CD8-positive, alpha-beta memory T cell (primary cell): ENCODE measurements around the gene AKAP7. TPM values are rescaled to one million over a fixed set of nuclear protein-coding genes. Genes with fewer than 3 reads are reported as not detected.

Source experiments
- CTCF ChIA-PET: fragments of 350-600 bp; sonication (Branson Sonifier 250); formaldehyde crosslinking; loops from one replicate; lab custom pipeline; 2021; ENCODE audit warnings: antibody characterized with exemption; lab: Charles Lee
- POLR2A ChIA-PET: fragments of 350-600 bp; sonication (Branson Sonifier 250); formaldehyde crosslinking; loops from one replicate; lab custom pipeline; 2021; ENCODE audit warnings: antibody characterized with exemption; lab: Charles Lee
- DNase-seq, 5 donors: peaks; one replicate each; pipeline versions ENCODE4 v3.0.0 to v3.0.0-alpha.2; 2020 to 2022; ENCODE audit warnings: mixed read lengths in 1 of 5
- H3K27ac ChIP-seq: one replicate; pipeline ENCODE4 v1.7.0; 2013; ENCODE audit warnings: low read depth, mild to moderate bottlenecking, low read length, moderate library complexity
- H3K27me3 ChIP-seq: 2 replicates; pipeline ENCODE4 v1.7.0; 2013; ENCODE audit warnings: low read length, mild to moderate bottlenecking; ENCODE audit not compliant: insufficient read depth, poor library complexity, severe bottlenecking
- H3K36me3 ChIP-seq: 2 replicates; pipeline ENCODE4 v1.7.0; 2013; ENCODE audit warnings: mild to moderate bottlenecking, low read length, moderate library complexity; ENCODE audit not compliant: insufficient read depth
- H3K4me1 ChIP-seq: 2 replicates; pipeline ENCODE4 v1.7.0; 2013; ENCODE audit warnings: mild to moderate bottlenecking, low read length, moderate library complexity; ENCODE audit not compliant: insufficient read depth
- H3K4me3 ChIP-seq: 2 replicates; pipeline ENCODE4 v1.7.0; 2013; ENCODE audit warnings: mild to moderate bottlenecking, low read length
- H3K9me3 ChIP-seq: 2 replicates; pipeline ENCODE4 v1.7.0; 2013; ENCODE audit warnings: mild to moderate bottlenecking, low read length
- H3K27ac Mint-ChIP-seq, 8 donors: one replicate each; pipeline ENCODE4 v1.8.0; 2020 to 2021; ENCODE audit warnings: mixed read lengths in 8 of 8, mild to moderate bottlenecking in 6 of 8, inconsistent platforms in 3 of 8, moderate library complexity in 3 of 8
- H3K27me3 Mint-ChIP-seq, 2 donors: one replicate each; pipeline ENCODE4 v1.8.0; 2020 to 2021; ENCODE audit warnings: mixed read lengths in 2 of 2, mild to moderate bottlenecking in 1 of 2, moderate library complexity in 1 of 2
- H3K36me3 Mint-ChIP-seq, 3 donors: one replicate each; pipeline ENCODE4 v1.8.0; 2020 to 2021; ENCODE audit warnings: mixed read lengths in 3 of 3, inconsistent platforms in 1 of 3, mild to moderate bottlenecking in 1 of 3
- H3K4me1 Mint-ChIP-seq, 3 donors: one replicate each; pipeline ENCODE4 v1.8.0; 2020 to 2021; ENCODE audit warnings: mixed read lengths in 3 of 3, inconsistent platforms in 1 of 3, mild to moderate bottlenecking in 1 of 3
- H3K4me3 Mint-ChIP-seq, 7 donors: one replicate each; pipeline ENCODE4 v1.8.0; 2020 to 2021; ENCODE audit warnings: mixed read lengths in 7 of 7, mild to moderate bottlenecking in 6 of 7, moderate library complexity in 4 of 7, inconsistent platforms in 2 of 7
- H3K9me3 Mint-ChIP-seq, 5 donors: one replicate each; pipeline ENCODE4 v1.8.0; 2020 to 2022; ENCODE audit warnings: mixed read lengths in 5 of 5, mild to moderate bottlenecking in 3 of 5, moderate library complexity in 2 of 5, inconsistent platforms in 1 of 5
- polyA plus RNA-seq: library from polyadenylated mRNA; unstranded; fragments of 300-500 nt; fragmentation: Illumina TruSeq; gene quantifications from one replicate; pipeline ENCODE4 v1.2.3, GENCODE V29; 2021
- total RNA-seq, 2 experiments: library from RNA; stranded (reverse); gene quantifications; one replicate each; pipeline ENCODE4 v1.2.3, GENCODE V29; 2021

Gene AKAP7
- total and polyA plus RNA-seq, 3 experiments from 2014 or later: 4.3 to 17.3 (median 4.8) TPM

- no peak overlapping the region for H3K27ac Mint-ChIP-seq
- DNase-seq: no peak
- H3K4me1 Mint-ChIP-seq: peaks cover 15 to 34% (median 32%) of the 10 kb centered on the region in 3 donors
Observed at GRCh38 chr6:131231891-131232290, 96.6 kb downstream of the AKAP7 start.

GRCh38 chr6:131244942-131245341, 109.7 kb downstream of the AKAP7 start:
- Mint-ChIP-seq H3K4me1 (peaks cover 29 to 64% (median 36%) of the 10 kb centered on the region in 3 donors), H3K27ac (peak overlapping the region in 6 of 8 donors; percentile 22 to 66 (median 37)), H3K4me3 (peak overlapping the region in 6 of 7 donors; percentile 15 to 50 (median 32)), H3K27me3 (no peaks in the 10 kb centered on the region), H3K36me3 (peaks cover 6 to 23% (median 16%) of the 10 kb centered on the region in 3 donors), H3K9me3 (peaks cover 7 to 16% (median 10%) of the 10 kb centered on the region in 5 donors)
- Histone ChIP-seq H3K27me3 (no peaks in the 10 kb centered on the region), H3K9me3 (no peaks in the 10 kb centered on the region), H3K36me3 (no peaks in the 10 kb centered on the region), H3K4me3 (no peak overlapping the region), H3K27ac (no peak overlapping the region), H3K4me1 (peaks cover 21% of the 10 kb centered on the region)
- CTCF ChIA-PET: no interaction called here
- DNase-seq: no peak
- POLR2A ChIA-PET: interaction anchor here (0.6 kb wide), 2 partner anchors 31 to 36 kb away, joined by 3 to 4 read pairs; no protein-coding TSS in a partner anchor

More at GRCh38 chr6:131231891-131232290, 96.6 kb downstream of the AKAP7 start:
- no peak overlapping the region for H3K4me3 ChIP-seq
- H3K4me3 Mint-ChIP-seq: no peak overlapping the region
- peaks cover 0 to 8% (median 4%) of the 10 kb centered on the region in 5 donors for H3K9me3 Mint-ChIP-seq
- no peak overlapping the region for H3K27ac ChIP-seq
- no peaks in the 10 kb centered on the region for H3K4me1 ChIP-seq
- no peaks in the 10 kb centered on the region for H3K27me3 ChIP-seq
- CTCF ChIA-PET: interaction anchor here (1.4 kb wide), 2 partner anchors 48 to 228 kb away, joined by 3 read pairs; no protein-coding TSS in a partner anchor
- POLR2A ChIA-PET: no interaction called here
- no peaks in the 10 kb centered on the region for H3K27me3 Mint-ChIP-seq
- peaks cover 7 to 19% (median 17%) of the 10 kb centered on the region in 3 donors for H3K36me3 Mint-ChIP-seq
- H3K36me3 ChIP-seq: no peaks in the 10 kb centered on the region
- H3K9me3 ChIP-seq: no peaks in the 10 kb centered on the region

GRCh38 chr6:131250122-131250521, 114.9 kb downstream of the AKAP7 start:
- Histone ChIP-seq H3K27me3 (no peaks in the 10 kb centered on the region), H3K36me3 (no peaks in the 10 kb centered on the region), H3K4me1 (peaks cover 20% of the 10 kb centered on the region), H3K4me3 (peak overlapping the region; percentile 17), H3K27ac (no peak overlapping the region), H3K9me3 (no peaks in the 10 kb centered on the region)
- peak overlapping the region in 1 of 8 donors; percentile 59 for H3K27ac Mint-ChIP-seq
- no peaks in the 10 kb centered on the region for H3K27me3 Mint-ChIP-seq
- ChIA-PET CTCF (interaction anchor here (1.2 kb wide), 1 partner anchor 67 kb away, joined by 3 read pairs; no protein-coding TSS in a partner anchor), POLR2A (no interaction called here)
- peak overlapping the region in 3 of 7 donors; percentile 13 to 45 (median 36) for H3K4me3 Mint-ChIP-seq
- H3K9me3 Mint-ChIP-seq: no peaks in the 10 kb centered on the region
- peaks cover 0 to 4% (median 3%) of the 10 kb centered on the region in 3 donors for H3K36me3 Mint-ChIP-seq
- peak in 1 of 5 donors; percentile 38 for DNase-seq
- peaks cover 21 to 62% (median 34%) of the 10 kb centered on the region in 3 donors for H3K4me1 Mint-ChIP-seq

- no peak overlapping the region for H3K27ac Mint-ChIP-seq
- H3K9me3 Mint-ChIP-seq: no peaks in the 10 kb centered on the region
- no peak overlapping the region for H3K27ac ChIP-seq
- peak overlapping the region in 2 of 7 donors; percentile 33 to 45 for H3K4me3 Mint-ChIP-seq
- H3K4me1 ChIP-seq: peaks cover 24% of the 10 kb centered on the region
- H3K36me3 Mint-ChIP-seq: peaks cover 0 to 10% (median 3%) of the 10 kb centered on the region in 3 donors
- H3K36me3 ChIP-seq: no peaks in the 10 kb centered on the region
- no peaks in the 10 kb centered on the region for H3K27me3 ChIP-seq
- H3K4me3 ChIP-seq: no peak overlapping the region
- ChIA-PET CTCF (interaction anchor here (0.6 to 1.2 kb wide), 2 partner anchors 68 to 235 kb away, joined by 3 to 4 read pairs; no protein-coding TSS in a partner anchor), POLR2A (no interaction called here)
- H3K4me1 Mint-ChIP-seq: peaks cover 24 to 62% (median 34%) of the 10 kb centered on the region in 3 donors
- no peaks in the 10 kb centered on the region for H3K9me3 ChIP-seq
- no peaks in the 10 kb centered on the region for H3K27me3 Mint-ChIP-seq
- no peak for DNase-seq
Observed at GRCh38 chr6:131250936-131251335, 115.7 kb downstream of the AKAP7 start.

GRCh38 chr6:131251590-131252199, 116.4 kb downstream of the AKAP7 start:
- Mint-ChIP-seq H3K9me3 (no peaks in the 10 kb centered on the region), H3K27me3 (no peaks in the 10 kb centered on the region), H3K4me1 (peaks cover 25 to 57% (median 35%) of the 10 kb centered on the region in 3 donors), H3K4me3 (no peak overlapping the region), H3K36me3 (peaks cover 0 to 10% (median 3%) of the 10 kb centered on the region in 3 donors), H3K27ac (peak overlapping the region in 4 of 8 donors; percentile 13 to 73 (median 26))
- Histone ChIP-seq H3K27me3 (no peaks in the 10 kb centered on the region), H3K4me3 (no peak overlapping the region), H3K9me3 (no peaks in the 10 kb centered on the region), H3K27ac (no peak overlapping the region), H3K36me3 (no peaks in the 10 kb centered on the region), H3K4me1 (peaks cover 25% of the 10 kb centered on the region)
- CTCF ChIA-PET: no interaction called here
- DNase-seq: no peak
- POLR2A ChIA-PET: no interaction called here

GRCh38 chr6:131255434-131255833, 120.2 kb downstream of the AKAP7 start:
- H3K9me3 ChIP-seq: no peaks in the 10 kb centered on the region
- ChIA-PET POLR2A (no interaction called here), CTCF (no interaction called here)
- DNase-seq: peak in 1 of 5 donors; percentile 11
- Mint-ChIP-seq H3K27ac (peak overlapping the region in 5 of 8 donors; percentile 4 to 61 (median 39)), H3K9me3 (peaks cover 0 to 8% (median 0%) of the 10 kb centered on the region in 5 donors), H3K36me3 (peaks cover 10 to 15% (median 12%) of the 10 kb centered on the region in 3 donors), H3K4me1 (peaks cover 23 to 53% (median 38%) of the 10 kb centered on the region in 3 donors), H3K27me3 (no peaks in the 10 kb centered on the region), H3K4me3 (no peak overlapping the region)
- H3K36me3 ChIP-seq: no peaks in the 10 kb centered on the region
- no peak overlapping the region for H3K27ac ChIP-seq
- no peaks in the 10 kb centered on the region for H3K27me3 ChIP-seq
- no peak overlapping the region for H3K4me3 ChIP-seq
- peaks cover 15% of the 10 kb centered on the region for H3K4me1 ChIP-seq

GRCh38 chr6:131255911-131256310, 120.6 kb downstream of the AKAP7 start:
- no peak overlapping the region for H3K4me3 Mint-ChIP-seq
- peaks cover 21 to 48% (median 33%) of the 10 kb centered on the region in 3 donors for H3K4me1 Mint-ChIP-seq
- Histone ChIP-seq H3K27me3 (no peaks in the 10 kb centered on the region), H3K4me1 (peaks cover 13% of the 10 kb centered on the region), H3K27ac (no peak overlapping the region), H3K4me3 (no peak overlapping the region), H3K36me3 (no peaks in the 10 kb centered on the region), H3K9me3 (no peaks in the 10 kb centered on the region)
- POLR2A ChIA-PET: no interaction called here
- no peak for DNase-seq
- CTCF ChIA-PET: no interaction called here
- H3K27ac Mint-ChIP-seq: peak overlapping the region in 4 of 8 donors; percentile 4 to 61 (median 50)
- H3K9me3 Mint-ChIP-seq: peaks cover 0 to 8% (median 0%) of the 10 kb centered on the region in 5 donors
- H3K36me3 Mint-ChIP-seq: peaks cover 12 to 17% (median 15%) of the 10 kb centered on the region in 3 donors
- no peaks in the 10 kb centered on the region for H3K27me3 Mint-ChIP-seq

GRCh38 chr6:131257104-131257503, 121.8 kb downstream of the AKAP7 start:
- H3K4me3 ChIP-seq: no peak overlapping the region
- CTCF ChIA-PET: no interaction called here
- no peak overlapping the region for H3K27ac ChIP-seq
- no peak overlapping the region for H3K4me3 Mint-ChIP-seq
- no peaks in the 10 kb centered on the region for H3K27me3 Mint-ChIP-seq
- DNase-seq: no peak
- no peak overlapping the region for H3K27ac Mint-ChIP-seq
- no peaks in the 10 kb centered on the region for H3K36me3 ChIP-seq
- H3K4me1 ChIP-seq: peaks cover 13% of the 10 kb centered on the region
- peaks cover 14 to 22% (median 19%) of the 10 kb centered on the region in 3 donors for H3K36me3 Mint-ChIP-seq
- no peaks in the 10 kb centered on the region for H3K9me3 ChIP-seq
- peaks cover 0 to 10% (median 4%) of the 10 kb centered on the region in 5 donors for H3K9me3 Mint-ChIP-seq
- H3K4me1 Mint-ChIP-seq: peaks cover 19 to 37% (median 21%) of the 10 kb centered on the region in 3 donors
- POLR2A ChIA-PET: interaction anchor here (0.6 kb wide), 1 partner anchor 43 kb away, joined by 3 read pairs; no protein-coding TSS in a partner anchor
- no peaks in the 10 kb centered on the region for H3K27me3 ChIP-seq
